Activated naive CD4-positive, alpha-beta T cell treated with anti-CD3 and anti-CD28 coated beads for 36 hours (primary cell): ENCODE data around the gene HTR7. TPM values are rescaled to one million over a fixed set of nuclear protein-coding genes. Genes with fewer than 3 reads are reported as not detected.

Experiments
- CTCF ChIA-PET: fragments of 350-600 bp; sonication (Branson Sonifier 250); formaldehyde crosslinking; loops from one replicate; lab custom pipeline; 2021; ENCODE audit warnings: antibody characterized with exemption; lab: Charles Lee
- DNase-seq: peaks from one replicate; pipeline ENCODE4 v3.0.0-alpha.2; 2020
- H3K27ac Mint-ChIP-seq: one replicate; pipeline ENCODE4 v1.8.0; 2021; ENCODE audit warnings: mild to moderate bottlenecking, mixed read lengths
- H3K27me3 Mint-ChIP-seq: one replicate; pipeline ENCODE4 v1.8.0; 2021; ENCODE audit warnings: low read depth, mixed read lengths
- H3K36me3 Mint-ChIP-seq: one replicate; pipeline ENCODE4 v1.8.0; 2021; ENCODE audit warnings: low read depth, mixed read lengths
- H3K4me1 Mint-ChIP-seq: one replicate; pipeline ENCODE4 v1.8.0; 2021; ENCODE audit warnings: low read depth, mixed read lengths
- H3K4me3 Mint-ChIP-seq: one replicate; pipeline ENCODE4 v1.8.0; 2021; ENCODE audit warnings: mild to moderate bottlenecking, moderate library complexity, mixed read lengths
- H3K9me3 Mint-ChIP-seq: one replicate; pipeline ENCODE4 v1.8.0; 2021; ENCODE audit warnings: mixed read lengths
- intact Hi-C: fragments of 100-400 bp; cut with micrococcal nuclease; formaldehyde crosslinking; loops from one replicate; pipeline ENCODE4 v1.15.1; 2023
- total RNA-seq, 2 experiments: library from RNA; stranded (reverse); gene quantifications; one replicate each; pipeline ENCODE4 v1.2.3, GENCODE V29; 2021

The HTR7 gene
- total RNA-seq, 2 experiments from 2014 or later, result 0.10 TPM; not detected in 1

- Mint-ChIP-seq H3K36me3 (no peaks in the 10 kb centered on the region), H3K27ac (no peak overlapping the region), H3K4me1 (peaks cover 13% of the 10 kb centered on the region), H3K27me3 (no peaks in the 10 kb centered on the region), H3K9me3 (no peaks in the 10 kb centered on the region), H3K4me3 (no peak overlapping the region)
- intact Hi-C loops, result loop anchor here (10.0 kb wide), 1 partner anchor 928 kb away; no protein-coding TSS in a partner anchor
- DNase-seq, result no peak
- CTCF ChIA-PET, result interaction anchor here (0.7 to 1.2 kb wide), 2 partner anchors 38 to 65 kb away, joined by 3 to 10 read pairs; no protein-coding TSS in a partner anchor
These were observed 135.0 kb downstream of the HTR7 start for GRCh38 chr10:90722832-90723231.

GRCh38 chr10:90718182-90718581 is 139.7 kb downstream of the HTR7 start:
- H3K4me3 Mint-ChIP-seq, result no peak overlapping the region
- H3K27ac Mint-ChIP-seq, result no peak overlapping the region
- peaks cover 4% of the 10 kb centered on the region for H3K4me1 Mint-ChIP-seq
- no peak for DNase-seq
- no peaks in the 10 kb centered on the region for H3K9me3 Mint-ChIP-seq
- intact Hi-C loops, result loop anchor here (10.0 kb wide), 1 partner anchor 763 kb away; no protein-coding TSS in a partner anchor
- CTCF ChIA-PET, result no interaction called here
- no peaks in the 10 kb centered on the region for H3K36me3 Mint-ChIP-seq
- no peaks in the 10 kb centered on the region for H3K27me3 Mint-ChIP-seq

DNA sequence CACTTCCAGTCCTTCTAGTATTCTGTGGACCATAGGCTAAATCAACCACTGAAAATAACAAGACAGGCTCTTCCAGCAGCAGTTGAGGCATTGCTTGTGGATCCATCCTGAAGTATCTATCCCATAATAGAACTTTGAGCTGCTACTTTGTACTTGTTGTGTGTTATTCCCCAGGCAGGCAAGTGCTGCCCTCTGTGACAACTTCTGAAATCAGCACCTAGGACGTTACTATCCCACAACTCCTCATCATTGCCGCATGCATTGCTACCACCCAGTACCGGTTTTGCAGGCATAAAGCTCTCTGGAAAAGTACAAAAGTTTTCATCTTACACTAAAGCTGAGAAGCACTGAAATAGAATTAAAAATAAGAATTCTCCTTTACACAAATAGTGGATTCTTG is 145.3 kb downstream of the HTR7 start:
- CTCF ChIA-PET, result no interaction called here
- DNase-seq, result no peak
- no peaks in the 10 kb centered on the region for H3K27me3 Mint-ChIP-seq
- intact Hi-C loops, result loop anchor here (10.0 kb wide), 1 partner anchor 758 kb away; no protein-coding TSS in a partner anchor
- no peak overlapping the region for H3K27ac Mint-ChIP-seq
- no peaks in the 10 kb centered on the region for H3K9me3 Mint-ChIP-seq
- H3K4me3 Mint-ChIP-seq, result no peak overlapping the region
- H3K4me1 Mint-ChIP-seq, result no peaks in the 10 kb centered on the region
- no peaks in the 10 kb centered on the region for H3K36me3 Mint-ChIP-seq

DNA sequence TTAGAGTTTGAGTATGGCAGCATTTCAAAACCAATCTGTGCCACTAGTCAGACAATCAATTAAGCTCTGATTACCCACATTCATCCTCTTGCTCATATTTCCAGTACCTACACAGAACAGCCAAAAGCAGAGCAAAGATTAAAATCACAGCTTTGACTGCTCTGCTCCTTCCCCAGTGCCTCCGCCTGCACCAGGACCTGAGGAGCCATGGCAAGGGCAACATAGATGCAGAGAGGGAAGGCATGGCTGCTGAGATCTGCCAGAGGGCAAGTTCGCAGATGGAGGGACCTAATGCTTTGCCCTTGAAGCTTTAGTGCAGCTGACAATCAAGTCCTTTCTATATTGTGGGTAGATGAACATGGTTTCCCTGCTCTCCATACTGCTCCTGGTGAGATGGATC is 148.1 kb downstream of the HTR7 start:
- no peaks in the 10 kb centered on the region for H3K9me3 Mint-ChIP-seq
- no peaks in the 10 kb centered on the region for H3K36me3 Mint-ChIP-seq
- intact Hi-C loops, result loop anchor here (10.0 kb wide), 1 partner anchor 755 kb away; no protein-coding TSS in a partner anchor
- H3K4me3 Mint-ChIP-seq, result no peak overlapping the region
- CTCF ChIA-PET, result no interaction called here
- no peak for DNase-seq
- no peaks in the 10 kb centered on the region for H3K27me3 Mint-ChIP-seq
- H3K4me1 Mint-ChIP-seq, result no peaks in the 10 kb centered on the region
- no peak overlapping the region for H3K27ac Mint-ChIP-seq

DNA sequence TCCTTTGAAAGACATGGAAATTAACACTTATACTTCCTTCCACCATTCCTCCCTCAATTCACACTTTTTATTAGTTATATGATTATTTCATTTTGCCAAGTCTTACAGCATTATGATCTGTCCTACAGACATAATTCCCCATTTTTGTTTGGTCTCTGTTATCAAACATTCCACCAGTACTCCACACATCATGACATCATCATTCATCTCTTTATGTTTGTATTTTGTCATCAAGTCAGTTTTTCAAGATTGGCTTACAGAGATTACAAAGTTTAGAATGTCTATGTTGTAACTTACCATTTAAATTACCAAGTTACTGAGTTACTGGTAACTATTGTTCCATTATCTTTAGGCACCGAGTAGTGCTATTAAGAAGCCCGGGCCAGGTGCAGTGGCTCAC is 150.2 kb downstream of the HTR7 start:
- no peaks in the 10 kb centered on the region for H3K4me1 Mint-ChIP-seq

DNA sequence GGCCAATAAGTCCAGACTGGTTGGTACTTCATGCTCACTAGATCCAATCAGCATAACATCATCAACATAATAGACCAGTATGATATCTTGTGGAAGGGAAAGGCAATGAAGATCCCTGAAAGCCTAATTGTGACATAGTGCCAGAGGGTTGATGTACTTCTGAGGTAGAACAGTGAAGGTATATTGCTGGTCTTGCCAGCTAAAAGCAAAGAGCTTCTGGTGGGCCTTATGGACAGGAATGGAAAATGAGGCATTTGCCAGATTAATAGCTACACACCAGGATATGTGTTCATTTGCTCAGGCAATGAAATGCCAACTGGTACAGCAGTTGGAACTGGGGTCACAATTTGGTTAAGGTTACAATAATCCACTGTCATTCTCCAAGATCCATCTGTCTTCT is 156.4 kb downstream of the HTR7 start:
- no peak for DNase-seq
- Mint-ChIP-seq H3K27me3 (peaks cover 12% of the 10 kb centered on the region), H3K36me3 (no peaks in the 10 kb centered on the region), H3K4me3 (no peak overlapping the region), H3K27ac (no peak overlapping the region), H3K4me1 (no peaks in the 10 kb centered on the region), H3K9me3 (no peaks in the 10 kb centered on the region)
- intact Hi-C loops, result no loop called here
- CTCF ChIA-PET, result no interaction called here

More for the DNA sequence above, 150.2 kb downstream of the HTR7 start:
- Mint-ChIP-seq H3K9me3 (no peaks in the 10 kb centered on the region), H3K27ac (no peak overlapping the region), H3K27me3 (peaks cover 9% of the 10 kb centered on the region), H3K4me3 (no peak overlapping the region), H3K36me3 (no peaks in the 10 kb centered on the region)
- DNase-seq, result no peak
- CTCF ChIA-PET, result no interaction called here
- intact Hi-C loops, result no loop called here

DNA sequence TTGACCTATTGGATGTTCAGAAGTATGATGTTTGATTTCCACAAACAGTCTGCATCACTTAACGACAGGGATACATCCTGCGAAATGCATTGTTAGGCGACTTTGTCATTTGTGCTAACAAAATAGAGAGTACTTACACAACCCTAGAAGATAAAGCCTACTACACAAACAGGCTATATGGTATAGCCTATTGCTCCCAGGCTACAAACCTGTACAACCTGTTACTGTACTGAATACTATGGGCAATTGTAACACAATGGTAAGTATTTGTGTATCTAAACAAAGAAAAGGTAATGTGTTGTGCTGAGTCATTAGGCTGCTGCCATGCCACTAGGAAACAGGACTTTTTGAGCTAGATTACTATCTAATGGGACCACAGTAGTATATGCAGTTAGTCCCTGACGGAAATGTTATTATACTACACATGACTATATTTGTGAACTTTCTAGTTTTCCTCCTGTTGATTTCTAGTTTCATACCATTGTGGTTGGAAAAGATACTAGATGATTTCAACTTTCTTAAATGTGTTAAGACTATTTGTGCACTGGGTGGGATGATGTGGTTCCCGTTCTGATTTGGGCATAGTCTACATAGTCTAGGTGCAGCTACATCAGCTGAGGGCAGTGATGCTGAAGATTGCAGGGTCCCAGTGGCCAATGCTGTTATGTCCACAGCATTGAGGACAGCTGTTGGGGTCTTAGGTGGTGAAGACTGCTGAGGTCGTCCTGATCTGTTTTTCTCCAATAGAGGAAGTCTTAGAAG is 161.7 kb downstream of the HTR7 start:
- H3K9me3 Mint-ChIP-seq, result no peaks in the 10 kb centered on the region
- intact Hi-C loops, result no loop called here
- H3K4me3 Mint-ChIP-seq, result no peak overlapping the region
- no peak for DNase-seq
- no peak overlapping the region for H3K27ac Mint-ChIP-seq
- H3K36me3 Mint-ChIP-seq, result no peaks in the 10 kb centered on the region
- H3K4me1 Mint-ChIP-seq, result no peaks in the 10 kb centered on the region
- H3K27me3 Mint-ChIP-seq, result peaks cover 13% of the 10 kb centered on the region
- CTCF ChIA-PET, result interaction anchor here (1.3 kb wide), 1 partner anchor 92 kb away, joined by 3 read pairs; no protein-coding TSS in a partner anchor

Other genes with a start within 250 kb of the HTR7 start
- 10 to 100 TPM; 74.7 to 75.8 TPM for gene RPP30, start 13.9 kb upstream of the HTR7 start, total RNA-seq
- gene ANKRD1, start 63.0 kb upstream of the HTR7 start, total RNA-seq, result not detected